HEK293T (cell line): ENCODE measurements around the gene CTBP1.
"Not testable (repeated sequence)": the region's sequence is repeated elsewhere in the genome, so short reads cannot be mapped to it uniquely, and the experiment has no call there.

Source experiments
- CTCF ChIA-PET: fragments of 350-600 bp; formaldehyde crosslinking; extraction: SDS; loops from one replicate; lab custom pipeline; 2021; ENCODE audit warnings: antibody characterized with exemption, inconsistent platforms; lab: Yijun Ruan, JAX
- POLR2A ChIA-PET: fragments of 350-600 bp; formaldehyde crosslinking; extraction: SDS; loops from one replicate; lab custom pipeline; 2020; ENCODE audit warnings: antibody characterized with exemption, inconsistent platforms; lab: Yijun Ruan, JAX
- DNase-seq: peaks from one replicate; pipeline ENCODE4 v3.0.0; 2012; ENCODE audit warnings: mixed read lengths; ENCODE audit errors: extremely low spot score
- ARNT ChIP-seq: fragments of 450-650 bp; IDR thresholded peaks from 2 replicates; pipeline ENCODE4 v1.6.1; 2017; ENCODE audit warnings: mild to moderate bottlenecking
- BHLHE40 ChIP-seq: fragments of 450-650 bp; IDR thresholded peaks from 2 replicates; pipeline ENCODE4 v1.6.1; 2016; ENCODE audit warnings: mild to moderate bottlenecking, moderate library complexity, borderline replicate concordance
- CTBP1 ChIP-seq: fragments of 450-650 bp; IDR thresholded peaks from 2 replicates; pipeline ENCODE4 v1.6.1; 2016; ENCODE audit warnings: borderline replicate concordance
- ELF4 ChIP-seq: fragments of 450-650 bp; IDR thresholded peaks from 2 replicates; pipeline ENCODE4 v1.6.1; 2017; ENCODE audit warnings: antibody characterized with exemption
- FOXA1 ChIP-seq: fragments of 450-650 bp; IDR thresholded peaks from 2 replicates; pipeline ENCODE4 v1.6.1; 2016; ENCODE audit warnings: mild to moderate bottlenecking
- FOXK2 ChIP-seq: fragments of 450-650 bp; IDR thresholded peaks from 2 replicates; pipeline ENCODE4 v1.6.1; 2016; ENCODE audit warnings: mild to moderate bottlenecking
- FOXM1 ChIP-seq: fragments of 450-650 bp; IDR thresholded peaks from 2 replicates; pipeline ENCODE4 v1.6.1; 2017; ENCODE audit warnings: mild to moderate bottlenecking, borderline replicate concordance
- HDGF ChIP-seq: fragments of 450-650 bp; IDR thresholded peaks from 2 replicates; pipeline ENCODE4 v1.6.1; 2017; ENCODE audit warnings: antibody characterized with exemption, borderline replicate concordance
- L3MBTL2 ChIP-seq: fragments of 450-650 bp; conservative IDR thresholded peaks from 2 replicates; pipeline ENCODE4 v1.6.1; 2016; ENCODE audit warnings: mild to moderate bottlenecking
- LEF1 ChIP-seq: fragments of 450-650 bp; IDR thresholded peaks from 2 replicates; pipeline ENCODE4 v1.6.1; 2017; ENCODE audit warnings: mild to moderate bottlenecking, borderline replicate concordance
- NFRKB ChIP-seq: fragments of 450-650 bp; IDR thresholded peaks from 2 replicates; pipeline ENCODE4 v1.6.1; 2016; ENCODE audit warnings: mild to moderate bottlenecking, moderate library complexity
- SP1 ChIP-seq: fragments of 450-650 bp; IDR thresholded peaks from 2 replicates; pipeline ENCODE4 v1.6.1; 2017
- SUZ12 ChIP-seq: fragments of 450-650 bp; IDR thresholded peaks from 2 replicates; pipeline ENCODE4 v1.6.1; 2016; ENCODE audit warnings: mild to moderate bottlenecking
- TARDBP ChIP-seq: fragments of 450-650 bp; IDR thresholded peaks from 2 replicates; pipeline ENCODE4 v1.6.1; 2016
- ZNF384 ChIP-seq: fragments of 450-650 bp; IDR thresholded peaks from 2 replicates; pipeline ENCODE4 v1.6.1; 2016
- TF ChIP-seq, protein P1 (sequence below): fragments of 450-650 bp; IDR thresholded peaks from 2 replicates; pipeline ENCODE4 v1.6.1; 2016

Gene CTBP1

DNA sequence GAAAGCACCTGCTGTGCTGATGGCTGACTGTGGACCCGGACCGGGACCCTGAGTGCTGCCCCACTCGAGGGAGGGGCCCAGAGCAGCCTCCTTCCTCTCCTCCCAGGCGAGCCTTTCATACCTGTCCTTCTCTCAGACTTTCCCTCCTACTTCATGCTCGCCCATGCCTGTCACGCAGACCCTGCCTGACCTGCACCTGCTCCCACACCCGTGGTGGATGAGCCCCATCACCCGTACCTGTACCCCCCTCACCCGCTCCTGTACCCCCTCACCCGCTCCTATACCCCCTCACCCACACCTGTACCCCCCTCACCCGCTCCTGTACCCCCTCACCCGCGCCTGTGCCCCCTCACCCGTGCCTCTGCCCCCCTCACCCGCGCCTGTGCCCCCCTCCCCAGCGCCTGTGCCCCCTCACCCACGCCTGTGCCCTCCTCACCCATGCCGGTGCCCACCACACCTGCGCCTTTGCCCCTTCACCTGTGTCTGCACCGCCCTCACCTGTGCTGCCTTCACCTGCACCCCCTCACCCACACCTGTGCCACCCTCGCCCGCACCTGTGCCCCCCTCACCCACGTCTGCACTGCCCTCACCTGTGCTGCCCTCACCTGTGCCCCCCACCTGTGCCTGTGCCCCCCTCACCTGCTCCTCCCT, 46.6 kb upstream of the CTBP1 start:
- CTCF ChIA-PET = no interaction called here
- POLR2A ChIA-PET = no interaction called here
- DNase-seq = no peak
- TF ChIP-seq SUZ12 = no peak
- no peak for TF ChIP-seq CTBP1
- TF ChIP-seq ELF4 = no peak
- no peak for TF ChIP-seq BHLHE40
- no peak for TF ChIP-seq TARDBP
- TF ChIP-seq FOXM1 = no peak
- TF ChIP-seq, protein P1, sequence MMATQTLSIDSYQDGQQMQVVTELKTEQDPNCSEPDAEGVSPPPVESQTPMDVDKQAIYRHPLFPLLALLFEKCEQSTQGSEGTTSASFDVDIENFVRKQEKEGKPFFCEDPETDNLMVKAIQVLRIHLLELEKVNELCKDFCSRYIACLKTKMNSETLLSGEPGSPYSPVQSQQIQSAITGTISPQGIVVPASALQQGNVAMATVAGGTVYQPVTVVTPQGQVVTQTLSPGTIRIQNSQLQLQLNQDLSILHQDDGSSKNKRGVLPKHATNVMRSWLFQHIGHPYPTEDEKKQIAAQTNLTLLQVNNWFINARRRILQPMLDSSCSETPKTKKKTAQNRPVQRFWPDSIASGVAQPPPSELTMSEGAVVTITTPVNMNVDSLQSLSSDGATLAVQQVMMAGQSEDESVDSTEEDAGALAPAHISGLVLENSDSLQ = no peak
- no peak for TF ChIP-seq ARNT
- TF ChIP-seq FOXK2 = no peak
- TF ChIP-seq SP1 = no peak
- TF ChIP-seq ZNF384 = no peak
- TF ChIP-seq HDGF = no peak
- no peak for TF ChIP-seq NFRKB
- no peak for TF ChIP-seq L3MBTL2
- TF ChIP-seq FOXA1 = no peak
- TF ChIP-seq LEF1 = no peak

DNA sequence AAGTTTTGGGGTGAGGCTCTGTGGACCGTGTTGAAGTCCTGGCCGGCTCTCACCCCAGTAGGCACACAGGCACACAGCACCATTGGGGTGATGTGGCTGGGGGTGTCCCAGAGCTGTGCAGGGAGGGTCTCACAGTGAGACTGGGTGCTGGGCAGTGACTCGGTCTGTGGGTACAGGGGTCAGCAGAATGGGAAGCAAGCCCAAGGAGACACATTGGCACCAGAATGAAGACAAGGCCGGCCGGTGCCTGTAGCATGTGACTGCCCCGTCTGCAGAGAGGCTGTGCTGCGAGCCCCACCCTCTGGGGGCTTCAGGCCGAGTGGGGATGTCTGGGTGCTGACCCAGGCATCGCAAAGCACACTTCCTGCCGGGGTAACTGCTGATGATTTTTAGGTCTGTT, 46.0 kb upstream of the CTBP1 start:
- ChIA-PET CTCF (no interaction called here), POLR2A (no interaction called here)
- DNase-seq = no peak
- TF ChIP-seq LEF1 = no peak
- TF ChIP-seq FOXM1 = no peak
- no peak for TF ChIP-seq TARDBP
- no peak for TF ChIP-seq BHLHE40
- no peak for TF ChIP-seq NFRKB
- TF ChIP-seq SP1 = no peak

- TF ChIP-seq BHLHE40 (no peak), SP1 (no peak), ZNF384 (no peak), FOXM1 (no peak)
- POLR2A ChIA-PET = no interaction called here
- CTCF ChIA-PET = no interaction called here
- no peak for DNase-seq
Observed at GRCh38 chr4:1294424-1294823, 45.5 kb upstream of the CTBP1 start.

GRCh38 chr4:1293991-1294390, 45.1 kb upstream of the CTBP1 start:
- no peak for DNase-seq
- ChIA-PET POLR2A (no interaction called here), CTCF (no interaction called here)
- no peak for TF ChIP-seq ZNF384
- TF ChIP-seq, protein P1 = no peak
- no peak for TF ChIP-seq BHLHE40
- no peak for TF ChIP-seq SUZ12
- TF ChIP-seq CTBP1 = no peak
- TF ChIP-seq FOXK2 = no peak
- no peak for TF ChIP-seq FOXM1
- TF ChIP-seq SP1 = no peak
- no peak for TF ChIP-seq ELF4
- no peak for TF ChIP-seq FOXA1
- TF ChIP-seq L3MBTL2 = no peak
- no peak for TF ChIP-seq HDGF
- no peak for TF ChIP-seq LEF1

DNA sequence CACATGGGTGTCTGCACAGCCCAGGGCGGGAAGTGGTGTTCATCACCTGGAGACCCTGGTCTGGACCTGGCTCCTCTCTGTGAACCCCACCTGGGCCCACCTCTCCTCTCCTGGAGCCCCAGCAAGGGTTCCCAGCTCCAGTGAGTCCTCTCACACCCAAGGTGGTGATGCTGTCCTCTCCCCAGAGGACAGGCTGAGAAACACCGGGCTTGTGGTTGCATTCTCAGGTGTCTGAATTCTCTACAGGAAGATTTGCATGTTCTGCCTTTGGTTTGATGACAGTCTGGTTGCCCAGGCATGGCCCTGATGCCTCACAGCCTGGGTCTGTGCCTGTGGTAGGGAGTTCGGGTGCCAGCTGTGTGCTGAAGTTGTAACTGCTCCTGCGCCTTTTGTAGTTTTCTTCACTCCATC, 44.6 kb upstream of the CTBP1 start:
- no peak for DNase-seq
- ChIA-PET CTCF (no interaction called here), POLR2A (no interaction called here)
- TF ChIP-seq FOXA1 (no peak), NFRKB (no peak), FOXM1 (no peak), FOXK2 (no peak), ZNF384 (no peak)

GRCh38 chr4:1292703-1293011, 43.7 kb upstream of the CTBP1 start:
- DNase-seq, POLR2A ChIA-PET, CTCF ChIA-PET: not testable (repeated sequence)

GRCh38 chr4:1291996-1292702, 43.2 kb upstream of the CTBP1 start:
- TF ChIP-seq BHLHE40 (no peak), CTBP1 (no peak), SUZ12 (no peak)
- CTCF ChIA-PET = no interaction called here
- POLR2A ChIA-PET = no interaction called here
- no peak for DNase-seq

DNA sequence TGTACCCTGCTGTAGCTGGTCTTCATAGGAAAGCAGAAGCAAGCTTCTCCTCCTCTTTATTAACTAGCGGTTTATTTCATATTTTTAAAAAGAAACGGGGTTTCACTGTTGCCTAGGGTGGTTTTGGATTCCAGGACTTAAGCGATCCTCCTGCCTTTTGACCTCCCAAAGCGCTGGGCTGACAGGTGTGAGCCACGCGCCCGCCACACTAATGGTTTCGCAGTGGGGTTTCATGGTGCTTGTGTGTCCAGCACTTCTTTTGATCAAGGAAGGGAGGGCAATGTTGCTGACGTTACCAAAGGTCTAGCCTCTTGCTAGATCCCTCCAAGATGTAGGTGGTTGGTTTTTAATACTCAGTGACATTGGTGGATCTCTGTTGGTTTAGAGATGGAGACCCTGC, 42.2 kb upstream of the CTBP1 start:
- TF ChIP-seq SP1 (no peak), ELF4 (no peak), ZNF384 (no peak), FOXM1 (no peak), ARNT (no peak), LEF1 (no peak), TARDBP (no peak), FOXK2 (no peak), NFRKB (no peak), HDGF (no peak), CTBP1 (no peak), FOXA1 (no peak), BHLHE40 (no peak), L3MBTL2 (no peak), SUZ12 (no peak)
- TF ChIP-seq, protein P1 = no peak
- DNase-seq = no peak
- ChIA-PET POLR2A (interaction anchor here (3.1 kb wide), 1 partner anchor 55 kb away, joined by 13 read pairs; the partner anchor contains the start of gene UVSSA), CTCF (no interaction called here)
